SIG-M5 treated with dmso at 0.1 percent for 504 hours (cell line): ENCODE measurements around the gene WWOX.
"Not testable (repeated sequence)": the region's sequence is repeated elsewhere in the genome, so short reads cannot be mapped to it uniquely, and the experiment has no call there.

Experiments
- DNase-seq: peaks from one replicate; lab custom pipeline; 2025; ENCODE audit not compliant: unreplicated experiment; lab: John Stamatoyannopoulos, UW

Gene WWOX

DNA sequence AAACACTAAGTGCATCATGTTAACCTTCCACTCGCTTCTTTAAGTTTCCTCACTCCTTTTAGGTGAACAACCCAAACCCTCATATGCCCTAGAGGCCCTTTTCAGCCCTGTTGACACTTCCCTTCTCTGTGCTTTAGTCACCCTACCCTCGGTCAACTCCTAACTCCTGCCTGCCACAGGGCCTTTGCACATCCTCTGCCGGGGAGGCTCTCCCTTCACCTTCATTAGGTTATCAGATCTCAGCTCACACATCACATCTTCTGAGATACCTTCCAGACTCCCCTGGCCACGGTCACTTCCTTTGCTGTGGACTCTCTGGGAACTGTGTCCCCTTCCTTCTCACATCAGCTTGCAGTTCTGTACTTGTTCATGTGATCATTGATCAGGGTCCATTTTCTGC is 926.7 kb downstream of the WWOX start:
- no peak for DNase-seq

- DNase-seq, result no peak
These were observed 937.1 kb downstream of the WWOX start for GRCh38 chr16:79036541-79036940.

GRCh38 chr16:79037521-79038373 is 938.3 kb downstream of the WWOX start:
- DNase-seq, result no peak

- DNase-seq, result no peak
These were observed 941.8 kb downstream of the WWOX start for GRCh38 chr16:79041206-79041605.

DNA sequence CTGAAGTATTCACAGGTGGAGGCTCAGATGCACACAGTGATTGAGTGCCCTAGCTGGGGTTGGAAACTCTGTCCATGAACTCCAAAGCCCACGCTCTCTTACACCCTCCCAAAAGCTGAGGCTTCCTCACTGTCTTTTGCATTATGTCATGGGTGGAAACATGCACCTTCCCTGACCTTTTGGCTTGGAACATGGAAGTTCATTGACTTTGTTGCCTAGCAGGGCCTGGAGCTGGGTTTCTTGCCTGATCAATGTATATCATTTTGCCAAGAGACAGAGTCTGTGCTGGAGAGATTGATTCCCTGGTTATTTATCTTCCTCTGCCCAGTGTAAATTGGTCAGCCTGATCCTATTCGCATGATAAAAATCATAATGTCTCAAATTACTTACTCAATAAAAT is 942.7 kb downstream of the WWOX start:
- DNase-seq, result no peak

- no peak for DNase-seq
These were observed 943.4 kb downstream of the WWOX start for GRCh38 chr16:79042886-79043285.

GRCh38 chr16:79045191-79045590 is 945.7 kb downstream of the WWOX start:
- no peak for DNase-seq

- peak; percentile 22 for DNase-seq
These were observed 947.9 kb downstream of the WWOX start for GRCh38 chr16:79047337-79047736.

DNA sequence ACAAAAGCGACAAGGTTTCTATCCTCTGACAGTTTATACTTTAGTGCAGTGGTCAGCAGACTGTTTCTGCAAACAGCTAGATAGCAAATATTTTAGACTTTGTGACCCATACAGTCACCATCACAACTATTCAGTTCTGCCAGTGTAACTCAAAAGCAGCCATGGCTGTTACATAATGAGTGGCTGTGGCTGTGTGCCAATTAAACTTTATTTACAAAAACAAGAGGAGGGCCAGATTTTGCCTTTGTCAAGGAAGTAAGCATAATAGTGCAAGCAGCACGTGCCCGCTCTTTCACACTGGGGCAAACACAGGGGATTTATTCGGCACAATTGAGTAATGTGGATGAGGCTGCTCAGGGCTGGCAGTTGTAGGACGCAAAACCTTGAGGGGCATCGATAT is 949.6 kb downstream of the WWOX start:
- DNase-seq, result no peak

DNA sequence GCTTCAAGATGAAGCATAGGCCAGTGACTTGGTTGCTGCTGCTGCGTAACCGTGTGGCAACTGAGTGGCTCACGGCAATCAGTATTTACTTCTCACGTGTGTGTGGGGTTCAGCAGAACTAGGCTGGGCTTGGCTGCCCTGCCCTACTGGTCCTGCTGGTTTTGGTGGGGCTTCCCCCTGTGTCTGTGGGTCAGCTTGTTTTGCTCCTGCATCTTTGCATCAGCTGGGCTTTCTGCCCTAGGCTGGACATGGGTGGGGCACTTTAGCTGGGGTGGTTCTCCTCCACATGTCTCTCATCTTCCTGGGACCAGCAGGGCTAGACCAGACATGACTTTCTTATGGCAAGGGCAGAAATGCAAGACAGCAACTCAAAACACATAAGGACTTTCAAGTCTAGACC is 950.6 kb downstream of the WWOX start:
- no peak for DNase-seq

DNA sequence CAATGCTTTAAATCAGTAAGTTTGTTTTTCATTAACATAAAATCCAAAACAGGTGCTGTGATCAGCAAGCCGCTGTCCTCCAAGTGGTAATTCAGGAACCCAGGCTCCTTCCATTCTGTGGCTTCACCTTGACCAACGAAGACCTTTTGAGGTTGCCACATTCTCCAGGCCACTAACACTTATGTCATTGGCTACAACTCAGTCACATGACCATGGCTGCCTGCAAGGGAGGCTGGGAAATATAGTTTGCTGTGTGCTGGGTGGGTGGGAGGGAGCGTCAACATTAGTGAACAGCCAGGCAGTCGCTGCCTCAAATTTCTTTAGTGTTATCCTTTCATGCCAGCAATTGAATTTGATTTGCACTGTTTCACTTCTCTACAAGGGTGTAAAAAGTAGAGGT is 951.9 kb downstream of the WWOX start:
- DNase-seq, result no peak

DNA sequence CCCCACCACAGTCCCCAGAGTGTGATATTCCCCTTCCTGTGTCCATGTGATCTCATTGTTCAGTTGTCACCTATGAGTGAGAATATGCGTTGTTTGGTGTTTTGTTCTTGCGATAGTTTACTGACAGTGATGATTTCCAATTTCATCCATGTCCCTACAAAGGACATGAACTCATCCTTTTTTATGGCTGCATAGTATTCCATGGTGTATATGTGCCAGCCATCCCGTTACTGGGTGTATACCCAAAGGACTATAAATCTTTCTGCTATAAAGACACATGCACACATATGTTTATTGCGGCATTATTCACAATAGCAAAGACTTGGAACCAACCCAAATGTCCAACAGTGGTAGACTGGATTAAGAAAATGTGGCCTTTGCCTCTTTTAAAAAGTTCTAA is 952.7 kb downstream of the WWOX start:
- not testable (repeated sequence) for DNase-seq

GRCh38 chr16:79053577-79053976 is 954.1 kb downstream of the WWOX start:
- DNase-seq, result no peak

DNA sequence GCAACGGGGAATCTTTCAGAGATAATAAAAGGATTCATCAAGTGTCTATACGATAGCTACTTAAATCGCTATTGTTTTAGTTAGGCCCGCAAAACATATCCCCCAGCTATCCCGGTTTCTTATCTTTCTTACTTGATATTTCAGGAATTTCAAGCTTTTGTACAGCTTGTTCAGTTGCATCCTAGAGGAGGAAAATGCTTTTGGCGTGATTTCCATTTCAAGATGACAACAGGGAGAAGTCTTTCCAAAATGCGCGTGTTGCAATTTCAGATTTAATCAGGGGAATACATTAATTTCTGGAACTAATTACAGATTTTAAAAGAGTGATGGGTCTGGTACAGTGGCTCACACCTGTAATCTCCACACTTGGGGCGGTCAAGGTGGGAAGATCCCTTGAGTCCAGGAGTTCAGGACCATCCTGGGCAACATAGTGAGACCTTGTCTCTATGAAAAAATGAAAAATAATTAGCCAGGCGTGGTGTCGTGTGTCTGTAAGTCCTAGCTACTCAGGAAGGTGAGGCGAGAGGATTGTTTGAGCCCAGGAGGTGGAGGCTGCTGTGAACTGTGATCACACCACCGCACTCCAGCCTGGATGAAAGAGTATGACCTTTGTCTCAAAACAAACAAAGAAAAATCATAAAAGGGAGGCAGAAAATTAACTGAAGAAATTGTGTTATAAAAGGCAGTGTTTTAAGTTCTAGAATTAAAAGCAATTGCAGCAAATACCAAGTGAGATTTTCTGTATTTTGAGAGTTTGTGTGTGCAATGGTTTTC is 954.9 kb downstream of the WWOX start:
- no peak for DNase-seq

- DNase-seq, result no peak
These were observed 956.0 kb downstream of the WWOX start for GRCh38 chr16:79055251-79055970.

GRCh38 chr16:79061181-79061580 is 961.7 kb downstream of the WWOX start:
- DNase-seq, result no peak

DNA sequence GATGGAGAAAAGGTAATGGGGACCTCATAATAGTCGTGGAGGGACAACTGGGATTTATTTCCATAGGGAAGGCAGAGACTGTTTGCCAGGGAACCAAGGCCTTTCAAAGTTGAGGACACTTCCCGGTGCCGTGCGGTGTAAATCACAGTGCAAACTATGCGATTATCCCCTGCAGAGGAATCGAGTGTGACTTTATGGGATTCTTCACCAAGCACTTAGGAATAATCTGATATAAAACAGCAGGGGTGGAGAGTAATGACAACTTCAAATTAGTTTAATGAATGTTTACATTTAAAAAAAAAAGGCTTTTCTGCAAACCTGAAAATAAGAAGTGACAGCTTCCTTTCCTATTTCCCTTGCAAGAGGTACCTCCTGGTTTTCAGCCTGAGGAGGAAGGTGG is 962.9 kb downstream of the WWOX start:
- no peak for DNase-seq

DNA sequence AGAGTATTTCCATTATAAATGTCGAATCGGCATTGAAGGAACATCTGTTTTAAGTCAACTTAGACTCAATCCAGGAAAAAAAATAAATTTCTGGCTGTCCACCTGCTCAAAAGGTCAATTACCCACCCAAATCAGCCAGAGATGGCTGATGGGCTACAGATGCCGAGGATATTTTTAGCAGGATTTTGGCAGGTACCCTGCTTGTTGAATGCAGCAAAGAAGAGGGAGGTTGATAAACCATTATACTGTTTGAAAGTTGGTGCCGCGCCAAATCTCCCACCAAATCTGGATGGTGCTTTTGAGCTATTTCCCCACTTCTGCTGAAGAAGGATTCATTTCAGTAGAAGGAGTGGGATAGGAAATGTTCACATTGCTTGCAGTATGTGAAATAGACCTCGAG is 963.4 kb downstream of the WWOX start:
- DNase-seq, result no peak

GRCh38 chr16:79064256-79064972 is 965.0 kb downstream of the WWOX start:
- no peak for DNase-seq

- no peak for DNase-seq
These were observed 967.1 kb downstream of the WWOX start for GRCh38 chr16:79066561-79066960.

- DNase-seq, result no peak
These were observed 968.1 kb downstream of the WWOX start for GRCh38 chr16:79067600-79067999.
